ENCODE results near the gene TERB1.

Gene TERB1

DNA sequence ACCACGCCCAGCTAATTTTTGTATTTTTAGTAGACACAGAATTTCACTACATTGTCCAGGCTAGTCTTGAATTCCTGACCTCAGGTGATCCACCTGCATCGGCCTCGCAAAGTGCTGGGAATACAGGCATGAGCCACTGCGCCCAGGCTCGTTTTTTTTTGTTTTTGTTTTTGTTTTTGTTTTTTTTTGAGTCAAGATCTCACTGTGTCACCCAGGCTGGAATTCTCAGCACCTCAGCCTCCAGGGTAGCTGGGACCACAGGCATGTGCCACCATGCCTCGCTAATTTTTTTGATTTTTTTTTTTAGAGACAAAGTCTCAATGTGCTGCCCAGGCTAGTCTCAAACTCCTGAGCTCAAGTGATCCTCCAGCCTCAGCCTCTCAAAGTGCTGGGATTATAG lies 87.3 kb downstream of the TERB1 start:
- 100% methylated on average over 6 of the region's 6 CpGs for WGBS (ENCODE audit: insufficient coverage)
- Histone ChIP-seq H3K36me3 (ENCODE audit: control insufficient read depth in 4 of 4, insufficient read depth in 4 of 4, low read length in 3 of 4) (no peaks in the 10 kb centered on the region), H3K27me3 (replicated peaks in 2 of 5; ENCODE audit: control insufficient read depth in 4 of 5, insufficient read depth in 5 of 5, low read length in 4 of 5) (no peaks in the 10 kb centered on the region), H3K27ac (ENCODE audit: insufficient read depth in 1 of 2, low read depth in 1 of 2, low read length in 2 of 2, poor library complexity in 1 of 2, severe bottlenecking in 2 of 2) (no peak overlapping the region), H3K4me3 (ENCODE audit: control insufficient read depth in 1 of 7, extremely low read depth in 1 of 7, insufficient read depth in 4 of 7, low read depth in 2 of 7, low read length in 6 of 7) (no peak overlapping the region), H3K4me1 (ENCODE audit: control extremely low read depth in 1 of 4, control insufficient read depth in 4 of 4, insufficient read depth in 4 of 4, low read length in 3 of 4) (no peaks in the 10 kb centered on the region), H3K9me3 (ENCODE audit: control extremely low read depth in 1 of 5, control insufficient read depth in 4 of 5, insufficient read depth in 2 of 5, low read depth in 1 of 5, low read length in 4 of 5) (peaks cover 0 to 6% (median 0%) of the 10 kb centered on the region in 5 experiments)
- CTCF ChIA-PET = interaction anchor here (1.4 kb wide), 1 partner anchor 13 kb away, joined by 4 read pairs; no protein-coding TSS in a partner anchor
- no peak for DNase-seq
- POLR2A ChIA-PET = interaction anchor here (0.8 kb wide), 1 partner anchor 9 kb away, joined by 3 read pairs; no protein-coding TSS in a partner anchor

DNA sequence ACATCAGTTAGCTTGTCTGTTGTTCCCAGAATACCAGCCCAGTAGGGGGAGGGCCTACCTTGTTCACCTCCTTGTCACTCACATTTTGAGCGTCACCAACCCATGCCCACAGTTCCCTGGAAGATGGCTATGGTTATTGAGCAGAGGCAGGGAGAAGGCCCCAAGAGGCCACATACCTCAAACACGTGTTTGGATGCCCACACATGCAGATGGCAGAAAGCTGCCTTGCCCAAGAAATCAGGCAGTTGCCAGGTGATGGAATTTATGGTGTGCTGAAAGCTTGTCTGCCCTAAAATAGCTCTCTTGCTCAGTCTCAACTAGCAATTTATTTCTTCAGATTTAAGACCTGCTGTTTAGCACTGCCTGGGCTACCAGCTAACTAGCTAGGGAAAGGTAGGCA lies 88.3 kb downstream of the TERB1 start:
- H3K36me3 ChIP-seq (ENCODE audit: control insufficient read depth in 4 of 4, insufficient read depth in 4 of 4, low read length in 3 of 4) = no peaks in the 10 kb centered on the region
- WGBS (ENCODE audit: insufficient coverage) = no CpG with 5 or more reads among the region's 2 CpGs
- ChIA-PET CTCF (interaction anchor here (0.7 to 1.4 kb wide), 5 partner anchors 12 to 96 kb away, joined by 3 to 5 read pairs (median 3); no protein-coding TSS in a partner anchor), POLR2A (no interaction called here)
- H3K27me3 ChIP-seq (replicated peaks in 2 of 5; ENCODE audit: control insufficient read depth in 4 of 5, insufficient read depth in 5 of 5, low read length in 4 of 5) = no peaks in the 10 kb centered on the region
- H3K9me3 ChIP-seq (ENCODE audit: control extremely low read depth in 1 of 5, control insufficient read depth in 4 of 5, insufficient read depth in 2 of 5, low read depth in 1 of 5, low read length in 4 of 5) = peaks cover 0 to 6% (median 0%) of the 10 kb centered on the region in 5 experiments
- H3K4me3 ChIP-seq (ENCODE audit: control insufficient read depth in 1 of 7, extremely low read depth in 1 of 7, insufficient read depth in 4 of 7, low read depth in 2 of 7, low read length in 6 of 7) = no peak overlapping the region
- no peaks in the 10 kb centered on the region for H3K4me1 ChIP-seq (ENCODE audit: control extremely low read depth in 1 of 4, control insufficient read depth in 4 of 4, insufficient read depth in 4 of 4, low read length in 3 of 4)
- DNase-seq = no peak
- H3K27ac ChIP-seq (ENCODE audit: insufficient read depth in 1 of 2, low read depth in 1 of 2, low read length in 2 of 2, poor library complexity in 1 of 2, severe bottlenecking in 2 of 2) = no peak overlapping the region

GRCh38 chr16:66712512-66712911 lies 88.9 kb downstream of the TERB1 start:
- Histone ChIP-seq H3K36me3 (ENCODE audit: control insufficient read depth in 4 of 4, insufficient read depth in 4 of 4, low read length in 3 of 4) (no peaks in the 10 kb centered on the region), H3K27ac (ENCODE audit: insufficient read depth in 1 of 2, low read depth in 1 of 2, low read length in 2 of 2, poor library complexity in 1 of 2, severe bottlenecking in 2 of 2) (no peak overlapping the region), H3K4me3 (ENCODE audit: control insufficient read depth in 1 of 7, extremely low read depth in 1 of 7, insufficient read depth in 4 of 7, low read depth in 2 of 7, low read length in 6 of 7) (no peak overlapping the region), H3K4me1 (ENCODE audit: control extremely low read depth in 1 of 4, control insufficient read depth in 4 of 4, insufficient read depth in 4 of 4, low read length in 3 of 4) (no peaks in the 10 kb centered on the region), H3K27me3 (replicated peaks in 2 of 5; ENCODE audit: control insufficient read depth in 4 of 5, insufficient read depth in 5 of 5, low read length in 4 of 5) (no peaks in the 10 kb centered on the region), H3K9me3 (ENCODE audit: control extremely low read depth in 1 of 5, control insufficient read depth in 4 of 5, insufficient read depth in 2 of 5, low read depth in 1 of 5, low read length in 4 of 5) (peaks cover 0 to 6% (median 0%) of the 10 kb centered on the region in 5 experiments)
- DNase-seq = no peak
- ChIA-PET POLR2A (no interaction called here), CTCF (interaction anchor here (0.7 to 1.4 kb wide), 5 partner anchors 11 to 96 kb away, joined by 3 to 5 read pairs (median 3); no protein-coding TSS in a partner anchor)

- CTCF ChIA-PET = interaction anchor here (1.0 to 1.8 kb wide), 2 partner anchors 34 to 157 kb away, joined by 3 read pairs; no protein-coding TSS in a partner anchor
- POLR2A ChIA-PET = no interaction called here
Measured at GRCh38 chr16:66711581-66711980, 89.8 kb downstream of the TERB1 start.

DNA sequence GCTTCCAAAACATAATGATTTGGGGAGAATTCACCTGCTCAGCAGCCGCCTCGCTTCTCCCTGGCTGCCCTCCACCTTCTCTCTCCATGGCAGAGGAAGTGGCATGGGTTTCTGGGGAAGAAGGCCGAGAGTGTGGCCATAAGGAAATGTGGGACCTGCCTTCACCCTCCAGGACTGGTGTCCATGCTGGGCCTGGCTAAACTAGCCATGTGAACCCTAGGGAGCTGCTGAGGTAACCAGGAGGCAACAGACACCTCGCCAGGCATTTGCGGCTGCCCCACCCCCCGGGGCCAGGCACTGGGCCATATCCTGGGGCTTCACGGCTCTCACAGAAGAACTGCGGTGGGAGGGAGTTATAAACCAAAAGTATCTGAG lies 94.9 kb downstream of the TERB1 start:
- ChIA-PET CTCF (interaction anchor here (1.4 kb wide), 1 partner anchor 20 kb away, joined by 5 read pairs; no protein-coding TSS in a partner anchor), POLR2A (no interaction called here)
- H3K4me1 ChIP-seq (ENCODE audit: control extremely low read depth in 1 of 4, control insufficient read depth in 4 of 4, insufficient read depth in 4 of 4, low read length in 3 of 4) = no peaks in the 10 kb centered on the region
- no peaks in the 10 kb centered on the region for H3K27me3 ChIP-seq (replicated peaks in 2 of 5; ENCODE audit: control insufficient read depth in 4 of 5, insufficient read depth in 5 of 5, low read length in 4 of 5)
- no peak overlapping the region for H3K27ac ChIP-seq (ENCODE audit: insufficient read depth in 1 of 2, low read depth in 1 of 2, low read length in 2 of 2, poor library complexity in 1 of 2, severe bottlenecking in 2 of 2)
- no peaks in the 10 kb centered on the region for H3K36me3 ChIP-seq (ENCODE audit: control insufficient read depth in 4 of 4, insufficient read depth in 4 of 4, low read length in 3 of 4)
- H3K4me3 ChIP-seq (ENCODE audit: control insufficient read depth in 1 of 7, extremely low read depth in 1 of 7, insufficient read depth in 4 of 7, low read depth in 2 of 7, low read length in 6 of 7) = no peak overlapping the region
- H3K9me3 ChIP-seq (ENCODE audit: control extremely low read depth in 1 of 5, control insufficient read depth in 4 of 5, insufficient read depth in 2 of 5, low read depth in 1 of 5, low read length in 4 of 5) = peaks cover 0 to under 1% (median 0%) of the 10 kb centered on the region in 5 experiments
- WGBS (ENCODE audit: insufficient coverage) = 94% methylated on average over 4 of the region's 8 CpGs
- DNase-seq = no peak

More at GRCh38 chr16:66711581-66711980, 89.8 kb downstream of the TERB1 start:
- H3K27me3 ChIP-seq (replicated peaks in 2 of 5; ENCODE audit: control insufficient read depth in 4 of 5, insufficient read depth in 5 of 5, low read length in 4 of 5) = no peaks in the 10 kb centered on the region
- H3K4me3 ChIP-seq (ENCODE audit: control insufficient read depth in 1 of 7, extremely low read depth in 1 of 7, insufficient read depth in 4 of 7, low read depth in 2 of 7, low read length in 6 of 7) = no peak overlapping the region
- no peaks in the 10 kb centered on the region for H3K36me3 ChIP-seq (ENCODE audit: control insufficient read depth in 4 of 4, insufficient read depth in 4 of 4, low read length in 3 of 4)
- H3K4me1 ChIP-seq (ENCODE audit: control extremely low read depth in 1 of 4, control insufficient read depth in 4 of 4, insufficient read depth in 4 of 4, low read length in 3 of 4) = no peaks in the 10 kb centered on the region
- DNase-seq = no peak
- H3K9me3 ChIP-seq (ENCODE audit: control extremely low read depth in 1 of 5, control insufficient read depth in 4 of 5, insufficient read depth in 2 of 5, low read depth in 1 of 5, low read length in 4 of 5) = peaks cover 0 to 6% (median 0%) of the 10 kb centered on the region in 5 experiments
- no peak overlapping the region for H3K27ac ChIP-seq (ENCODE audit: insufficient read depth in 1 of 2, low read depth in 1 of 2, low read length in 2 of 2, poor library complexity in 1 of 2, severe bottlenecking in 2 of 2)

GRCh38 chr16:66705790-66706505 lies 95.4 kb downstream of the TERB1 start:
- H3K9me3 ChIP-seq (ENCODE audit: control extremely low read depth in 1 of 5, control insufficient read depth in 4 of 5, insufficient read depth in 2 of 5, low read depth in 1 of 5, low read length in 4 of 5) = no peaks in the 10 kb centered on the region
- CTCF ChIA-PET = interaction anchor here (1.4 kb wide), 1 partner anchor 21 kb away, joined by 5 read pairs; no protein-coding TSS in a partner anchor
- H3K36me3 ChIP-seq (ENCODE audit: control insufficient read depth in 4 of 4, insufficient read depth in 4 of 4, low read length in 3 of 4) = no peaks in the 10 kb centered on the region
- H3K27ac ChIP-seq (ENCODE audit: insufficient read depth in 1 of 2, low read depth in 1 of 2, low read length in 2 of 2, poor library complexity in 1 of 2, severe bottlenecking in 2 of 2) = no peak overlapping the region
- POLR2A ChIA-PET = no interaction called here
- H3K4me1 ChIP-seq (ENCODE audit: control extremely low read depth in 1 of 4, control insufficient read depth in 4 of 4, insufficient read depth in 4 of 4, low read length in 3 of 4) = peaks cover 0 to 5% (median 4%) of the 10 kb centered on the region in 4 experiments
- H3K27me3 ChIP-seq (replicated peaks in 2 of 5; ENCODE audit: control insufficient read depth in 4 of 5, insufficient read depth in 5 of 5, low read length in 4 of 5) = no peaks in the 10 kb centered on the region
- 97% methylated on average over 9 of the region's 11 CpGs for WGBS (ENCODE audit: insufficient coverage)
- no peak for DNase-seq
- H3K4me3 ChIP-seq (ENCODE audit: control insufficient read depth in 1 of 7, extremely low read depth in 1 of 7, insufficient read depth in 4 of 7, low read depth in 2 of 7, low read length in 6 of 7) = no peak overlapping the region
